ENCODE results near the gene CHPF. TPM values are rescaled to one million over a fixed set of nuclear protein-coding genes. Genes with fewer than 3 reads are reported as not detected.

The CHPF gene
- total RNA-seq, 1 donor from 2014 or later = 81.0 TPM

DNA sequence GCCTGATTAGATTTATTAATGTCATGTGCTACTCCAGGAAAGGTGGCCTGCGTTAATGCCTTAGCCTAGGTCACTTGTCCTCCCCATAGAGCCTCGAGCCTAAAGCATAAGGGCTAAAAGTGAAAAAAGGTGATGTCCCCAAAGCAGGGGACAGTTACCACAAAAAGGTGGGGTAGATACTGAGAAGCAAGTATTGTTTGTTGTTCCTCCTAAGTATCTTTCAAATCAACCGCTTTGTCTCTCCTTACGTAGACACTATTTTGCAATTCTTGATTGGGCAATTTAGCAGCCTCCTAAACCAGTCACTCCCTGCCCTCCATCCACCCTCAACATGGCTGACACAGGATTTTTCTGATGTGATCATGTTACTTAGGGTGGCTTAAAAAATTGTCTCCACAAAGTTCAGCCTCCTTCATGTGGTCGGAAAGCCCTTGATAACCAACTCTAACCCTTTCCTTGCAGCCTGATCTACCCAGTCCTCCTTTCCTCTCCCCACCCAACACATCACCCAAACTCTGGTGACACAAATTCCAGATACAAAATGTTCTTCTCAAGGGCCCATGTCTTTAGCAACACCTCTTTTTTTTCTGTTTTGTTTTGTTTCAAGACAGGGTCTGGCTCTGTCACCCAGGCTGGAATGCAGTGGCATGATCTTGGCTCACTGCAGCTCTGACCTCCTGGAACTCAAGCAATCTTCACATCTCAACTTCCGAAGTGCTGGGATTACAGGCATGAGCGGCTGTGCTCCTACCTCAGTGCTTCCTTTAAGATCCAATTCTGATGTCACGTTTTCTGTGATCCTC lies 35.4 kb upstream of the CHPF start:
- Mint-ChIP-seq H3K27me3 (ENCODE audit: low read depth) (no peaks in the 10 kb centered on the region), H3K4me1 (peaks cover 25% of the 10 kb centered on the region), H3K4me3 (no peak overlapping the region), H3K9me3 (no peaks in the 10 kb centered on the region), H3K27ac (no peak overlapping the region), H3K36me3 (no peaks in the 10 kb centered on the region)
- no peak for DNase-seq (ENCODE audit: low spot score in 2 of 2, unreplicated experiment in 2 of 2)
- TF ChIP-seq CTCF (IDR thresholded peaks at IDR 0.05; ENCODE audit: unreplicated experiment) = no peak

DNA sequence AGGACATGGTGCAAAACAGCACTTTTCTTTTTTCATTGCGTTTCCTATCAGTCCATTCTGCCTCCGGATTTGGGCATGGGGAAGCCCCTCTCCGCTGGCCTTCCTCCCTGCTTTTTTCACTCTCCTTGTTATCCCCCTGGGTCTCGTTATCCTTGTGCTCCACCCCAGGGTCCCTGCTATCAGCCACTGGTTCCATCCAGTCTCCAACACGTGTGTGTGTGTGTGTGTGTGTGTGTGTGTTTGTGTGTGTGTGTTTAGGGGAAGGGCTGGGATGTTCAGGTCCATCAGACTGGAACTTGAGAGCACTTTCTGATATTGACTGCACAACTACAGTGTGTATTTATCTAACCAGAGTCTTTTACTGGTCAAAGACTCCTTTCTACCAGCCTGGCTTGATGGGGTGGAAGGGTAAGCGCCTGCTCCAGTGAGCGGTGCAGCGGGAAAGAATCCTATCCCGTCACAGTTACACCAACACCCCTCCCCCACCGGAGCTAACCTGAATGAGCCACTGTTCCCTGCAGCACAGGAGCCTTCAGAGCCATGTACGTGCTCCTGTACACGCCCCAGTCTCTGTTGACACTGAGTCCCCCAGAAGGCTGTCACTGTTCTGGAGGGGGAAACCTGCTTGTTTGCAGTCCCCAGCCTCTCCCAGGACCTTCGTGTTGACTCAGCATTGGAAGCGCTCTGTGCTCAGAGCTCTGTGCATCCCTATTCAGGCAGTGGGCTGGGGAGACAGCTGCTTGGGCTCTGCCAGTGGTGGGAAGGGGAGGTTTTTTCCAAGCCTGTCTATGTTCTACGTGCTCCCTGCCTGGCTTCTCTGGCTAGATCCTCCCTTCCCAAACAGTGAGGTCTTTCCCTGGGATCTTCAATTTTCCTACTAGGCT lies 33.1 kb upstream of the CHPF start:
- peak overlapping the region; percentile 18 for H3K4me3 Mint-ChIP-seq
- no peaks in the 10 kb centered on the region for H3K36me3 Mint-ChIP-seq
- no peaks in the 10 kb centered on the region for H3K27me3 Mint-ChIP-seq (ENCODE audit: low read depth)
- H3K27ac Mint-ChIP-seq = peak overlapping the region; percentile 82
- peaks cover 33% of the 10 kb centered on the region for H3K4me1 Mint-ChIP-seq
- peak in 1 of 2 experiments; percentile 49 for DNase-seq (ENCODE audit: low spot score in 2 of 2, unreplicated experiment in 2 of 2)
- H3K9me3 Mint-ChIP-seq = no peaks in the 10 kb centered on the region
- TF ChIP-seq CTCF (IDR thresholded peaks at IDR 0.05; ENCODE audit: unreplicated experiment) = no peak

DNA sequence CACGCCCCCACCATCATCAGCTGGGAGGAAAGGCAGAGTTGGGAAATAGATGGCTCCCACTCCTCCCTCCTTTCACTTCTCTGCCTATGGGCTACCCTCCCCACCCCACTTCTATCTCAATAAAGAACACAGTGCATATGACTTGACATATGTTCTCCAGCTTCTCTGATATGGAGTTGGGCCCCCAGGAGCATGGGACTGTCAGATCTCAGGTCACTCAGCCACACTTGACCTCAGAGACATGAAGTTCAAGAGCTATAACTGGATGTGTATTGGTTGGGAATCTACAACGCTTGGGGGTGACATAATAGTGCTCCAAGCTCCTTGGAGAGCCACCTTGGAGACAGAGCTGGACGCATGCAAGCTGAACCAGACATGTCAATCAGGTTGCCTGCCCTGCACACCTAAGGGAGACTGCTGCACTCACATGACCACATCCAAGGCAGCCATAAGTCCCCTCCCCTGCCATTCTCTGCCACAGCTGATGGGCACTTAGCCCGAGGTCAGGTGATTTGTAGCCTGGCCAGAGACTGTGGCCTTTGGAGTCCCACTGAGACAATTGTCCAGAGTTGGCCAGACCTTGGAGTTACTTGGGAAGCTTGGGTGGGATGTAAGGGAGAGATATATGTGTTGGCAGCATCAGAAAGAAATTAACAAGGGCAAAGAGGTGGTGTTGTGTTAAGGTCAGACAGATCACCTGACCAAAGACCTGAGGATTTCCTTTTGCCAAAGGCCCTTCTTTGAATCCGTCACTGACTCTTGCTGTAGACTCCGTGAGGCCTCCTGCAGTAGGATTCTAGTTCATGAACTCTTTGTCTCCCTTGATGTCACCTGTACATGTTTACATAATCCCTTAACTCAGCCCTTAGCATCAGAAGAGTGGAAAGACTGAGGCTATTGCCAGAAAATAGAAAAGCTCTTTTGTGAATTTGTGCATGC lies 32.2 kb upstream of the CHPF start:
- no peak overlapping the region for H3K4me3 Mint-ChIP-seq
- no peak for TF ChIP-seq CTCF (IDR thresholded peaks at IDR 0.05; ENCODE audit: unreplicated experiment)
- H3K27me3 Mint-ChIP-seq (ENCODE audit: low read depth) = no peaks in the 10 kb centered on the region
- peaks cover 34% of the 10 kb centered on the region for H3K4me1 Mint-ChIP-seq
- H3K9me3 Mint-ChIP-seq = no peaks in the 10 kb centered on the region
- no peak overlapping the region for H3K27ac Mint-ChIP-seq
- DNase-seq (ENCODE audit: low spot score in 2 of 2, unreplicated experiment in 2 of 2) = no peak
- H3K36me3 Mint-ChIP-seq = no peaks in the 10 kb centered on the region

DNA sequence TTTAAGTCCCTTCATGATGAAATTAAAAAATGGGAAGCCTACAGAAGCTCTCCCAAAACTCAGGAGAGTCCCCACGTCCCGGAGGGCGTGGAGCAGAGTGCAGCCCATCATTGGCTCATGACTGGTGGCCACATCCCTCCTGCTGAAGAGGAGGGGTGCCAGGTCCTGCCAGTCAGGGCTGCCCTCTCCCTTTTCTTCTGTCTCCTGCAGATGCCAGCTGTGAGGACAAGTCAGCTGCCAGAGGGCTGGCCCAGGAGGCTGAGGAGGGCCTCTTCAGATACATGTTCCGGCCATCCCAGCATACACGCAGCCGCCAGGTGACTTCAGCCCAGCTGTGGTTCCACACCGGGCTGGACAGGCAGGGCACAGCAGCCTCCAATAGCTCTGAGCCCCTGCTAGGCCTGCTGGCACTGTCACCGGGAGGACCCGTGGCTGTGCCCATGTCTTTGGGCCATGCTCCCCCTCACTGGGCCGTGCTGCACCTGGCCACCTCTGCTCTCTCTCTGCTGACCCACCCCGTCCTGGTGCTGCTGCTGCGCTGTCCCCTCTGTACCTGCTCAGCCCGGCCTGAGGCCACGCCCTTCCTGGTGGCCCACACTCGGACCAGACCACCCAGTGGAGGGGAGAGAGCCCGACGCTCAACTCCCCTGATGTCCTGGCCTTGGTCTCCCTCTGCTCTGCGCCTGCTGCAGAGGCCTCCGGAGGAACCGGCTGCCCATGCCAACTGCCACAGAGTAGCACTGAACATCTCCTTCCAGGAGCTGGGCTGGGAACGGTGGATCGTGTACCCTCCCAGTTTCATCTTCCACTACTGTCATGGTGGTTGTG lies 31.1 kb upstream of the CHPF start:
- TF ChIP-seq CTCF (IDR thresholded peaks at IDR 0.05; ENCODE audit: unreplicated experiment) = no peak
- Mint-ChIP-seq H3K4me3 (no peak overlapping the region), H3K36me3 (no peaks in the 10 kb centered on the region), H3K27me3 (ENCODE audit: low read depth) (no peaks in the 10 kb centered on the region), H3K27ac (peak overlapping the region; percentile 56), H3K9me3 (no peaks in the 10 kb centered on the region), H3K4me1 (peaks cover 40% of the 10 kb centered on the region)
- DNase-seq (ENCODE audit: low spot score in 2 of 2, unreplicated experiment in 2 of 2) = no peak
